Astrocyte (in vitro differentiated cells and primary cell): Measurements from ENCODE around the gene GDF10. TPM values are rescaled to one million over a fixed set of nuclear protein-coding genes. Genes with fewer than 3 reads are reported as not detected.

Experiments
- DNase-seq: peaks from one replicate; pipeline ENCODE4 v3.0.0-alpha.2; 2010; ENCODE audit warnings: low read depth
- FAIRE-seq: peaks from 2 replicates; lab custom pipeline; 2011; peaks lifted over from hg19 to GRCh38; lab: Jason Lieb, UNC
- H2AFZ ChIP-seq: 2 replicates; pipeline ENCODE4 v1.6.0; 2012; ENCODE audit warnings: low read depth, low read length, inconsistent platforms
- H3K27ac ChIP-seq: 2 replicates; pipeline ENCODE4 v1.5.1; 2011; ENCODE audit warnings: low read depth, low read length, inconsistent platforms
- H3K27me3 ChIP-seq: 2 replicates; pipeline ENCODE4 v1.6.0; 2011; ENCODE audit warnings: low read length, inconsistent platforms; ENCODE audit not compliant: insufficient read depth
- H3K36me3 ChIP-seq: 2 replicates; pipeline ENCODE4 v1.5.1; 2011; ENCODE audit warnings: low read length, inconsistent platforms; ENCODE audit not compliant: insufficient read depth
- H3K4me1 ChIP-seq: 2 replicates; pipeline ENCODE4 v1.5.1; 2011; ENCODE audit warnings: low read length, inconsistent platforms; ENCODE audit not compliant: insufficient read depth
- H3K4me2 ChIP-seq: 2 replicates; pipeline ENCODE4 v1.6.0; 2012; ENCODE audit warnings: low read length, inconsistent platforms
- H3K4me3 ChIP-seq: 2 replicates; pipeline ENCODE4 v1.5.1; 2011; ENCODE audit warnings: low read depth, mild to moderate bottlenecking, low read length, inconsistent platforms; ENCODE audit not compliant: insufficient read depth
- H3K79me2 ChIP-seq: 2 replicates; pipeline ENCODE4 v1.6.0; 2012; ENCODE audit warnings: mild to moderate bottlenecking, low read length, inconsistent platforms; ENCODE audit not compliant: insufficient read depth
- H3K9ac ChIP-seq: 2 replicates; pipeline ENCODE4 v1.6.0; 2012; ENCODE audit warnings: mild to moderate bottlenecking, low read length, inconsistent platforms
- H3K9me3 ChIP-seq: 2 replicates; pipeline ENCODE4 v1.5.1; 2012; ENCODE audit warnings: low read depth, mild to moderate bottlenecking, low read length, inconsistent platforms; ENCODE audit not compliant: insufficient read depth
- H4K20me1 ChIP-seq: 2 replicates; pipeline ENCODE4 v1.6.0; 2012; ENCODE audit warnings: low read length, inconsistent platforms; ENCODE audit not compliant: insufficient read depth
- H3K27ac Mint-ChIP-seq: one replicate; pipeline ENCODE4 v1.8.0; 2021; ENCODE audit warnings: mild to moderate bottlenecking, mixed read lengths; ENCODE audit not compliant: unreplicated experiment
- H3K27me3 Mint-ChIP-seq: one replicate; pipeline ENCODE4 v1.8.0; 2021; ENCODE audit warnings: low read depth, mixed read lengths; ENCODE audit not compliant: unreplicated experiment
- H3K36me3 Mint-ChIP-seq: one replicate; pipeline ENCODE4 v1.8.0; 2021; ENCODE audit warnings: low read depth, mixed read lengths; ENCODE audit not compliant: unreplicated experiment
- H3K4me1 Mint-ChIP-seq: one replicate; pipeline ENCODE4 v1.8.0; 2021; ENCODE audit warnings: low read depth, mixed read lengths; ENCODE audit not compliant: unreplicated experiment
- H3K4me3 Mint-ChIP-seq: one replicate; pipeline ENCODE4 v1.8.0; 2021; ENCODE audit warnings: mild to moderate bottlenecking, moderate library complexity, mixed read lengths; ENCODE audit not compliant: unreplicated experiment
- H3K9me3 Mint-ChIP-seq: one replicate; pipeline ENCODE4 v1.8.0; 2021; ENCODE audit warnings: mild to moderate bottlenecking, mixed read lengths; ENCODE audit not compliant: unreplicated experiment
- EZH2 ChIP-seq: IDR thresholded peaks from 2 replicates; pipeline ENCODE4 v1.6.1; 2012; ENCODE audit warnings: mild to moderate bottlenecking, low read length, inconsistent platforms; ENCODE audit not compliant: insufficient read depth
- total RNA-seq: library from RNA; stranded (reverse); gene quantifications from 2 replicates; pipeline ENCODE4 v1.2.1, GENCODE V29; 2021
- TF ChIP-seq, protein P1 (sequence below): IDR thresholded peaks from 2 replicates; pipeline ENCODE4 v1.5.1; 2011; ENCODE audit warnings: low read depth, mild to moderate bottlenecking, inconsistent platforms, low read length, moderate library complexity; ENCODE audit not compliant: insufficient read depth

Gene GDF10
- total RNA-seq, 1 donor from 2014 or later, result 2.2 TPM

- Histone ChIP-seq H3K9me3 (no peaks in the 10 kb centered on the region), H4K20me1 (no peaks in the 10 kb centered on the region), H3K27ac (no peak overlapping the region), H3K4me2 (no peak overlapping the region), H3K79me2 (no peaks in the 10 kb centered on the region), H3K27me3 (peaks cover 15% of the 10 kb centered on the region), H3K4me3 (no peak overlapping the region), H2AFZ (no peak overlapping the region), H3K4me1 (no peaks in the 10 kb centered on the region), H3K36me3 (no peaks in the 10 kb centered on the region), H3K9ac (no peak overlapping the region)
- DNase-seq (no peak), FAIRE-seq (no peak)
- Mint-ChIP-seq H3K4me1 (peaks cover 5% of the 10 kb centered on the region), H3K9me3 (no peaks in the 10 kb centered on the region), H3K36me3 (no peaks in the 10 kb centered on the region), H3K27ac (no peak overlapping the region), H3K4me3 (no peak overlapping the region), H3K27me3 (peaks cover 64% of the 10 kb centered on the region)
- no peak for TF ChIP-seq EZH2
- TF ChIP-seq, protein P1, sequence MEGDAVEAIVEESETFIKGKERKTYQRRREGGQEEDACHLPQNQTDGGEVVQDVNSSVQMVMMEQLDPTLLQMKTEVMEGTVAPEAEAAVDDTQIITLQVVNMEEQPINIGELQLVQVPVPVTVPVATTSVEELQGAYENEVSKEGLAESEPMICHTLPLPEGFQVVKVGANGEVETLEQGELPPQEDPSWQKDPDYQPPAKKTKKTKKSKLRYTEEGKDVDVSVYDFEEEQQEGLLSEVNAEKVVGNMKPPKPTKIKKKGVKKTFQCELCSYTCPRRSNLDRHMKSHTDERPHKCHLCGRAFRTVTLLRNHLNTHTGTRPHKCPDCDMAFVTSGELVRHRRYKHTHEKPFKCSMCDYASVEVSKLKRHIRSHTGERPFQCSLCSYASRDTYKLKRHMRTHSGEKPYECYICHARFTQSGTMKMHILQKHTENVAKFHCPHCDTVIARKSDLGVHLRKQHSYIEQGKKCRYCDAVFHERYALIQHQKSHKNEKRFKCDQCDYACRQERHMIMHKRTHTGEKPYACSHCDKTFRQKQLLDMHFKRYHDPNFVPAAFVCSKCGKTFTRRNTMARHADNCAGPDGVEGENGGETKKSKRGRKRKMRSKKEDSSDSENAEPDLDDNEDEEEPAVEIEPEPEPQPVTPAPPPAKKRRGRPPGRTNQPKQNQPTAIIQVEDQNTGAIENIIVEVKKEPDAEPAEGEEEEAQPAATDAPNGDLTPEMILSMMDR, result no peak
Observed at GRCh38 chr10:47307381-47307780, 7.4 kb downstream of the GDF10 start.

DNA sequence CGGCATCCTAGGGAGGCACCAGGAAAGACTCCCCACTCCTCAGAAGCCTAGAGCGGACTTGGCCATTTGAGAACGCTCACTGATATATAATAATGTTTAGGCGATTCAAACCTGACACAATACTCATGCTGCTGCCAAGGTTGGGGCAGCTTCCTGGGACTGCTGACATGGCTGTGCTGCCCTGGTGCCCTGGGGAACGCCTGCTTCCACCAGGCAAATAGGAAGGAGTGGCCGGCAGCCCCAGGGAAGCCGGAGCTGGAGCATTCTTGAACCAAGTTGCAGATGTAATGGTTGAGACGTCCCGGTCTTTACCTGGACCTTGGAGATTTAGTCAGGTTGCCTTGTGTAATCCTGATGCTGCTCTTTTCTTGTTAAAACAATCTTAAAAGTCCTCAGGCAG is 8.8 kb downstream of the GDF10 start:
- no peak for FAIRE-seq

More for the DNA sequence above, 8.8 kb downstream of the GDF10 start:
- no peaks in the 10 kb centered on the region for H4K20me1 ChIP-seq
- H3K36me3 ChIP-seq, result no peaks in the 10 kb centered on the region
- H3K4me2 ChIP-seq, result no peak overlapping the region
- H3K79me2 ChIP-seq, result no peaks in the 10 kb centered on the region
- H3K9me3 Mint-ChIP-seq, result no peaks in the 10 kb centered on the region
- no peak for TF ChIP-seq EZH2
- TF ChIP-seq, protein P1, result no peak
- no peak overlapping the region for H2AFZ ChIP-seq
- no peak for DNase-seq
- H3K27ac ChIP-seq, result no peak overlapping the region
- peaks cover 51% of the 10 kb centered on the region for H3K27me3 Mint-ChIP-seq
- H3K4me3 Mint-ChIP-seq, result no peak overlapping the region
- H3K36me3 Mint-ChIP-seq, result no peaks in the 10 kb centered on the region
- H3K9me3 ChIP-seq, result no peaks in the 10 kb centered on the region
- no peak overlapping the region for H3K27ac Mint-ChIP-seq
- peaks cover 13% of the 10 kb centered on the region for H3K27me3 ChIP-seq
- no peak overlapping the region for H3K9ac ChIP-seq
- no peak overlapping the region for H3K4me3 ChIP-seq
- H3K4me1 Mint-ChIP-seq, result peaks cover 5% of the 10 kb centered on the region
- no peaks in the 10 kb centered on the region for H3K4me1 ChIP-seq
